AG10803 (cell line): ENCODE data around the gene DOCK1.

ENCODE experiments used
- DNase-seq: peaks from one replicate; pipeline ENCODE4 v3.0.0; 2010; ENCODE audit warnings: low read depth
- H3K4me3 ChIP-seq: 2 replicates; pipeline ENCODE4 v1.5.1; 2011; ENCODE audit warnings: mild to moderate bottlenecking, low read length, control low read depth
- TF ChIP-seq, protein P1 (sequence below): conservative IDR thresholded peaks from 2 replicates; pipeline ENCODE4 v1.5.1; 2011; ENCODE audit warnings: mild to moderate bottlenecking, low read length, control low read depth, inconsistent platforms

Gene DOCK1

DNA sequence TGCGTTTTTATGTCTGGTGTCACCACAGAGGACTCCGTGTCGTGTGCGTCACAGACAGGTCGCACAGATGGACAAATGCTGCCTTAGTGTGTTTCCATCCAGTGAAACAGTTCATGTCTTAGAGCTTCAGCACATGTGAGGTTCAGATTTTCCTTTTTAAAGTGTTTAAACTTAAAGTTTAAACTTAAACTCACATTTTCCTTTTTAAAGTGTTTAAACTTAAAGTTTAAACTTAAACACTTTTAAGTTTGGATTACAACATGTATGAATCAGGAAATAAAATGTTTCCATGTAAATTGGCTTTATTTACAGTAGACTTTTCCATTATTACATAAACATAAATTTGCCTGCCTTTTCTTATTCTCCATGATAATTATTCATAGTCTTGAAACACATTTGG lies 223.9 kb downstream of the DOCK1 start:
- TF ChIP-seq, protein P1, sequence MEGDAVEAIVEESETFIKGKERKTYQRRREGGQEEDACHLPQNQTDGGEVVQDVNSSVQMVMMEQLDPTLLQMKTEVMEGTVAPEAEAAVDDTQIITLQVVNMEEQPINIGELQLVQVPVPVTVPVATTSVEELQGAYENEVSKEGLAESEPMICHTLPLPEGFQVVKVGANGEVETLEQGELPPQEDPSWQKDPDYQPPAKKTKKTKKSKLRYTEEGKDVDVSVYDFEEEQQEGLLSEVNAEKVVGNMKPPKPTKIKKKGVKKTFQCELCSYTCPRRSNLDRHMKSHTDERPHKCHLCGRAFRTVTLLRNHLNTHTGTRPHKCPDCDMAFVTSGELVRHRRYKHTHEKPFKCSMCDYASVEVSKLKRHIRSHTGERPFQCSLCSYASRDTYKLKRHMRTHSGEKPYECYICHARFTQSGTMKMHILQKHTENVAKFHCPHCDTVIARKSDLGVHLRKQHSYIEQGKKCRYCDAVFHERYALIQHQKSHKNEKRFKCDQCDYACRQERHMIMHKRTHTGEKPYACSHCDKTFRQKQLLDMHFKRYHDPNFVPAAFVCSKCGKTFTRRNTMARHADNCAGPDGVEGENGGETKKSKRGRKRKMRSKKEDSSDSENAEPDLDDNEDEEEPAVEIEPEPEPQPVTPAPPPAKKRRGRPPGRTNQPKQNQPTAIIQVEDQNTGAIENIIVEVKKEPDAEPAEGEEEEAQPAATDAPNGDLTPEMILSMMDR, result no peak
- no peak for DNase-seq
- H3K4me3 ChIP-seq, result no peak overlapping the region

GRCh38 chr10:127132451-127132850 lies 227.2 kb downstream of the DOCK1 start:
- TF ChIP-seq, protein P1, result no peak
- no peak overlapping the region for H3K4me3 ChIP-seq
- DNase-seq, result no peak

DNA sequence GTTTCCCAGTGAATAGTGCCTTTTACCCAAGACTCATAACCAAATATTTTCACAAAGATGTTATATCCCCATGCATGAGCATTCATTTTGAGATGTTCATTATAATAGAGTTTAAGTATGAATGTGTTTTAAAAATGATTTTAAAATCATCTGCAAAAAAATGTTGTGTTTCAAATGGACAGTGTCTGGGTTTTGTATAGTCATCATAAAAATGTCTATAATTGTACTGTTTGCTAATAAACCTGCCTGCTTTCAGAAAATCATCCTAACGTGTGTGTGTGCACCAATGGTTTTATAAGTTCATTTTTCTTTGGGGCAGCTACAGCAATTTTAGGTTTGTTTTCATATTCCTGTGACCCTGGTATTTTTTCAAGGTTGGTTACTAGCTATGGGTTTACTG lies 228.0 kb downstream of the DOCK1 start:
- TF ChIP-seq, protein P1, result no peak
- H3K4me3 ChIP-seq, result no peak overlapping the region
- no peak for DNase-seq

GRCh38 chr10:127133672-127134500 lies 228.7 kb downstream of the DOCK1 start:
- H3K4me3 ChIP-seq, result no peak overlapping the region
- TF ChIP-seq, protein P1, result no peak
- DNase-seq, result no peak

DNA sequence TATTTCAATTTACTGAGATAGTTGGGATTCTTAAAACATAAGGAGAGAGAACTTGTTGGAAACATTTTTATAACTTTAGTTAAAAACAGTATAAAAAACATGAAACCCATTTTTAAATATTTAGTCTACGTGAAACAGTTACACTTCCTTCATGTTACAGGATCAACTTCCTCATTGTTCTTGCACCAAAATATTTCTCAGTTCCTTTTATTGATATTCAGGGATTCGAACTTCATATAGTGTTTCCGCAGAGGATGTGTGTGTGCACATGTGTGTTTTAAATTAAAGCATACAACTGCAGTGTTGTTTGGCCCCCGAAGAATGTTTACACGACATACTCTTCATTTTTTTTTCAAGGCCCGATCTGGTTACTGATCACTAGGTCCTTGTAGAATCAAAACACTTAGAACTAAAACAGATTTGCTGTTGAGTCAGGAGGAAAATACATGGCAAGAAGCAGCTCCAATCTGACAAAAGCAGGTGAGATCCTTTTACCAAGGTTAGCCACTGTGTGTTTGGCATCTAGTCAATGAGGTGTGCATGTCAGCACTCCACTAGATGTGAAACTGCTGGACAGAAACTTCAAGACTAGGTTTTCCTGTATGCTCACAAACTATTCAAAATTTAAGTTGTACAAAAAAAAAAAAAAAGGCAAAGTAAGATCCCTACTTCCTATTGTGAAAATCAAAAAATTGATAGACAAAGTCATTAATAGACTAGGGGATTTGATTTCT lies 230.8 kb downstream of the DOCK1 start:
- H3K4me3 ChIP-seq, result no peak overlapping the region
- DNase-seq, result no peak

DNA sequence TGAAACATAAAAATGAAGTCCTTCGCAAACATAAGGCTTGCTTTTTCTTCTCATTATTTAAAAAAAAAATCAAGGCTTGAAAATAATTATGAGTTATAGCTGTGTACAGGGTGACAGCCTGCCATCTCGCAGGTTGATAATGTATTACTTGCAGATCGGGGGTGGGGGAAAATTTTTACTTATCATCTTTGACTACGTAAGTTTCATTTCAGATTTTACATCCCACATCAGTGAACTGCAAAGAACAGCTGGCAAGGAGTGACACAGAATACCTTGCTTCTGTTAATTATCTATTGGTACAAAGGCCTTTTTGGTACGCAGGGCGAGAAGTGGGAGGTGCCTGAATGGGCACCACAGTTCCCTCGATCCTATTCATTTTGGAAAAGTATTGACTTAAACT lies 232.2 kb downstream of the DOCK1 start:
- DNase-seq, result no peak
- H3K4me3 ChIP-seq, result no peak overlapping the region

More for the DNA sequence above, 230.8 kb downstream of the DOCK1 start:
- TF ChIP-seq, protein P1, result no peak

More for the DNA sequence above, 232.2 kb downstream of the DOCK1 start:
- TF ChIP-seq, protein P1, result no peak
